ENCODE measurements around the gene ZSCAN23. TPM values are rescaled to one million over a fixed set of nuclear protein-coding genes. Genes with fewer than 3 reads are reported as not detected.
"Not testable (repeated sequence)": the region's sequence is repeated elsewhere in the genome, so short reads cannot be mapped to it uniquely, and the experiment has no call there.

Gene ZSCAN23
- polyA plus RNA-seq, 3 donors, result 12.3 to 20.5 (median 16.6) TPM

- not testable (repeated sequence) for DNase-seq
These were observed 1.5 kb upstream of the ZSCAN23 start for GRCh38 chr6:28444759-28445158.

GRCh38 chr6:28442586-28442985 lies 705 bp downstream of the ZSCAN23 start:
- no peak for DNase-seq

- no peak for DNase-seq
These were observed 6.9 kb downstream of the ZSCAN23 start for GRCh38 chr6:28436404-28436803.

GRCh38 chr6:28433119-28433518 lies 10.2 kb downstream of the ZSCAN23 start:
- DNase-seq, result no peak

GRCh38 chr6:28429781-28430180 lies 13.5 kb downstream of the ZSCAN23 start:
- DNase-seq, result no peak

GRCh38 chr6:28425944-28426541 lies 17.2 kb downstream of the ZSCAN23 start:
- no peak for DNase-seq

- DNase-seq, result no peak
These were observed 19.1 kb downstream of the ZSCAN23 start for GRCh38 chr6:28424163-28424562.

- no peak for DNase-seq
These were observed 19.7 kb downstream of the ZSCAN23 start for GRCh38 chr6:28423546-28423945.

- no peak for DNase-seq
These were observed 29.6 kb downstream of the ZSCAN23 start for GRCh38 chr6:28413681-28414080.

GRCh38 chr6:28410767-28411166 lies 32.5 kb downstream of the ZSCAN23 start:
- DNase-seq, result no peak

GRCh38 chr6:28408076-28408802 lies 35.1 kb downstream of the ZSCAN23 start:
- no peak for DNase-seq

- DNase-seq, result no peak
These were observed 35.9 kb downstream of the ZSCAN23 start for GRCh38 chr6:28407401-28407800.

- not testable (repeated sequence) for DNase-seq
These were observed 39.4 kb downstream of the ZSCAN23 start for GRCh38 chr6:28403923-28404322.

- no peak for DNase-seq
These were observed 41.1 kb downstream of the ZSCAN23 start for GRCh38 chr6:28402197-28402596.

GRCh38 chr6:28401172-28401571 lies 42.1 kb downstream of the ZSCAN23 start:
- no peak for DNase-seq

- no peak for DNase-seq
These were observed 43.2 kb downstream of the ZSCAN23 start for GRCh38 chr6:28400122-28400451.

GRCh38 chr6:28399350-28400121 lies 43.8 kb downstream of the ZSCAN23 start, which contains the start of gene ZSCAN12:
Gene ZSCAN12, minus strand, starts transcription at chr6:28399747. Its CDS starts 1,342 bp downstream, at chr6:28398405.
- DNase-seq, result peak; percentile 91

GRCh38 chr6:28395918-28396317 lies 47.4 kb downstream of the ZSCAN23 start:
- DNase-seq, result no peak

GRCh38 chr6:28393912-28394662 lies 49.2 kb downstream of the ZSCAN23 start:
- DNase-seq, result no peak

- DNase-seq, result no peak
These were observed 52.6 kb downstream of the ZSCAN23 start for GRCh38 chr6:28390688-28391087.

- DNase-seq, result no peak
These were observed 59.2 kb downstream of the ZSCAN23 start for GRCh38 chr6:28384143-28384533.
